GM21515 (cell line): ENCODE results near the gene DZIP1.

ENCODE experiments used
- ATAC-seq: cut with Tn5 transposase; IDR thresholded peaks from one replicate; pipeline ENCODE4 v1.9.1; 2021; ENCODE audit not compliant: unreplicated experiment

Gene DZIP1

DNA sequence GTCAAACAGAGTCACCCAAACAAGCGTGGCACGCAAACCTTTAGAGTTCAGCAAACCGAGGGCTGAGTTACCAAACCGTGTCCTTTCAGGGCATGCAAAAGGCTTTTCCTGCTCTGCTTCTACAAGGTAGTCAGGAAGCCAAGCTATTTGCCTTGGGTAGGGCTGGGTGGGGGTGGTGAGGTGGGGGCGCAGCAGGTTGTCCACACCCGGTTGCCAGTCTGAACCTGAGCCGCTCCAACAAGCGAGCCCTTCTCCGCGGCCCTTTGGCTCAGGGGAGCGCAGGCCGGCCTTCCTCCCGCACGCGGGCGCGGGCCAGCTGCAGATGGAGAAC is 92.3 kb downstream of the DZIP1 start:
- no peak for ATAC-seq

DNA sequence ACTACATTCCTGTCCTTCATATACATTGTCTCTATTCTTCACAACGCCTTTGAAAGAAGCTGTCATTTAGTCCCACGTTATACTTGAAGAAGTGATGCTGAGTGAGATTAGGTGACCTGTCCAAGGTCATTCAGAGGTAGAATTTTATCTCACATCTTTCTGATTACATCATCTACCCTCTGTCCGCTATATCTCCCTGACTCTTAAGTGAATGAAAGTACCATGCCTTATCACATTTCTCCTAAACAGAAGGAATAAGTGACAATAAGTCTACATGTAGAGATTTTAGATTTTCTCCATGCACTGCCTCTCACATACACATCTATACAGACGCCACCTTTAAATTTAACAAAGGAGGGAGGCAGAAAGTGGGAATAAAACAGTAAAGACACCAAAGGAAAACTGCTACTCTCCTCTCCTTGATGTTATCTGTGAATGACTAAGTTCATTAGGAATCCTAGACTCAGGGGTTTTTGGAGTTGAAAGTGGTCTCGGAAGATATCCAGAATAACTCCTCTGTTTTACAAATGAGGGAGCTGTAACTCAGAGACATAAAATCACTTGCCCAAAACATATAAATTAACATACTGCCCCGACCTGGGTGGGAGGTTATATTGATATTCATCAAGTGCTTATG is 96.9 kb downstream of the DZIP1 start:
- no peak for ATAC-seq

GRCh38 chr13:95546919-95547318 is 97.6 kb downstream of the DZIP1 start:
- no peak for ATAC-seq

DNA sequence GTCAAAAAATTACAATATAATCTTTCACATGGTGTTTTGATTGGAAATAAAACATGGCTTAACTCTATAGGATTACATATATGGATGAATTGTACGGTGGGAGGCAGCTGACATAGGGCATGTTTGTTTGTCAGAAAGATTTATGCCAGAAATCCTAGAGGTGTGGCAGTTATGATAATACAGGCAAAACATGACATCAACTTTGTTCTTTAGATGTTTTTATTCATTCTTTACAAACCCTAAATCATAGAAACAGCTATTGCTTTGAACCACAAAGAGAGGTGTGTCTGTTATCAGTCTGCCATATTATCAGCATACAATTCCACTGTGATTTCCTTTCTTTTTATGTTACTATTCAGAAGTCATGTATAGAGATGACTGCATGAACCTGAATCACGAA is 100.2 kb downstream of the DZIP1 start:
- ATAC-seq = no peak

GRCh38 chr13:95541911-95542474 is 102.5 kb downstream of the DZIP1 start:
- no peak for ATAC-seq

DNA sequence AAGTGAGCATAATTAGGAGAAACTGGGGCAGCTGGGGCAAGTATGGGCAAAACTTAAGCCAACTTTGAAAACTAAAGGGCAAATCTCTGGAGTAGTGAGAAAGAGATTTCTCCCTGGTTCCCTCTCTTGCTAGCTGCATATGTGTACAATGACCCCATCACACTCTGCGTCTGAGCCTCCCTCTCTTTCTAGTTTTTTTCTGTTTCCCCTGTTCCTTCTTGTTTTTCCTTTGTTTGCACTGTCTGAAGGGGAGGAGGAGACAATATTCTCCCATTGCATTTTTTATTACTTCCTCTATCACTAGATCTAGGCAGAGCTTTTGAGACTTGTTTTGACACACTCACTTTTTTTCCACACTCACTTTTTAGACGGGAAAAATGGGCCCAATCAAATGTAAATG is 103.2 kb downstream of the DZIP1 start:
- no peak for ATAC-seq

DNA sequence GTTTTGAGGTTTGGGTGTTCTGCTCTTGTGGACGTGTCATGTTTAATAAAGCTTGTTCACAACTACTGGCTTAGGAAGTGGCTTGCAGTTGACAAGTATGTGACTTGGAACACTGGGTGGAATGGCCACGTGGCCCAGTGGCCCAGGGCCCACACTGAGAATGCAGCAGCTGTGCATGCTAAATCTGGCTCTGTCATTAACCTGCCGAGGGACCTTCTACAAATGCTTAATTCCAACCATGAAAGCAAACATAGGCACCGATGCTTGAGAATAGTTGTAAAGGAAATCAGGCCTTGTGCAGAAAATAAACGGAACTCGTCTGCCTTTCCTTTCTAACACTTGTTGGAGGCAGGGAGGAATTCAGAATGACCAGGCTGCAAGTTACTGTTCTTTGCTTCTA is 103.6 kb downstream of the DZIP1 start:
- no peak for ATAC-seq

- ATAC-seq = no peak
Observed at GRCh38 chr13:95536632-95537241, 107.8 kb downstream of the DZIP1 start.

DNA sequence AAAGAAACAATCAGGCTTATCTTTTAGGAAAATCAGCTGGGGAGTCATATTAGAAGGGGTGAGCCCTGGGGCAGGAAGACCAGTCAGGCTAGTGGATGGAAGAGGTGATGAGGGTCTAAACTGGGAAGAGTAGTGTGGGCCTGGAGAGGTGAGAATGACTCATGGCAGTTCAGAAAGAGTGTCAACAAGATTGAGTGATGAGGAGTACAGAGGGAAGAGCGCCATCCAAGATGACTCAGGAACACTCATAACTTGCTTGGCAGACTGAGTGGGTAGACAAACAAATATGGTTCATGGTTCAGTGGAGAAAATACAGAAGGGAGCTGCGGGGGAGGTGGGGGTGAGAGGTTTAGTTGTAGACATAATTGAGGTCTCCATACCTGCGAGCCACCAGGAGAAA is 109.3 kb downstream of the DZIP1 start:
- no peak for ATAC-seq

DNA sequence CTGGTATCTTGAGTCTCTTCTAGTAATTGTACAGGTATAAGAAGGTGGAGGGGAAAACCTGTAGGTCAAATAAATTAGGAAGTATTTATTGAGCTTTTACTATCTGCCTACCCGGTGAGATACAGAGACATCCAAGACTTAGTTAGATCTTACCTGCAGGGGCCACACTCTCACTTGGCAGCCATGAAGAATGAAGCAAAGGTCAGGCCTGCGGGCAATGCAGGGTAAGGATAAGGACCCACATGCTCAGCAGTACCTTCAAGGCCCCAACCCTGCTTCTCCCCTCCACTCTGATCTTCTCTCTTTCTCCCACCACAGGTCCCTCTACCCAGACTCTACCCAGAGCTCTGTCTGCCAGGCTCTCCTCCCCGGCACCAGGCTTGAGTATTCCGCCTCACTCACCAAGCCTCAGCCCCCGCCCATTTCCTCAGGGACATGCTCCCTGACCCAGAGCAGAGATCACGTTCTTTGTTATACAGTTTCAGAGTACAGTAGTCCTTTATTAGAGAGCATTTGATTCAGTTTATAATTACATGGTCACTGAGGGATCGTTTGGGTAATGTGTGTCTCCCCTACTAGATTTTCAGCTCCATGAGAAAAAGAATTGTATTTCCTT is 110.9 kb downstream of the DZIP1 start:
- ATAC-seq = no peak

- no peak for ATAC-seq
Observed at GRCh38 chr13:95530178-95530577, 114.3 kb downstream of the DZIP1 start.
